Testis (tissue), 3 donors: ENCODE results near the gene HPS6. TPM values are rescaled to one million over a fixed set of nuclear protein-coding genes. Genes with fewer than 3 reads are reported as not detected.
"Not testable (repeated sequence)": the region's sequence is repeated elsewhere in the genome, so short reads cannot be mapped to it uniquely, and the experiment has no call there.

Source experiments
- DNase-seq: peaks from one replicate; pipeline ENCODE4 v3.0.0-alpha.2; 2019
- H3K27ac ChIP-seq, 2 donors: fragments of 200-600 bp; sonication (generic); one replicate each; pipeline ENCODE4 v1.5.1; 2019
- H3K27me3 ChIP-seq: fragments of 200-600 bp; sonication (generic); one replicate; pipeline ENCODE4 v1.5.1; 2019
- H3K36me3 ChIP-seq: fragments of 200-600 bp; sonication (generic); one replicate; pipeline ENCODE4 v1.5.1; 2017; ENCODE audit warnings: low read depth; ENCODE audit errors: missing control alignments
- H3K4me1 ChIP-seq: fragments of 200-600 bp; sonication (generic); one replicate; pipeline ENCODE4 v1.5.1; 2019
- H3K4me3 ChIP-seq, 2 donors: fragments of 200-600 bp; sonication (generic); one replicate each; pipeline ENCODE4 v1.5.1; 2017 to 2019
- H3K9me3 ChIP-seq: fragments of 200-600 bp; sonication (generic); one replicate; pipeline ENCODE4 v1.5.1; 2017
- POLR2A ChIP-seq: fragments of 450-650 bp; IDR thresholded peaks from one replicate; pipeline ENCODE4 v1.6.1; 2017; ENCODE audit warnings: antibody characterized with exemption, mild to moderate bottlenecking, moderate library complexity
- WGBS, 2 donors: methylation state at CpG; one replicate each; pipeline ENCODE4 v1.1.5; 2018; 5-methylcytosine and 5-hydroxymethylcytosine counted together
- intact Hi-C: fragments of 100-400 bp; cut with DNase I; formaldehyde crosslinking; loops from one replicate; pipeline ENCODE4 v1.15.1; 2023; ENCODE audit warnings: low total_unique reads
- polyA plus RNA-seq: library from polyadenylated mRNA; stranded (reverse); fragments of 350-450 nt; fragmentation: Illumina TruSeq; extraction: RNeasy Lipid Tissue Mini Kit (QIAGEN cat#74804); gene quantifications from one replicate; pipeline ENCODE4 v1.2.3, GENCODE V29; 2014; ENCODE audit warnings: low read depth, low replicate concordance; ENCODE audit not compliant: insufficient read depth
- total RNA-seq, 2 donors: library from RNA; depleted of rRNA; stranded (reverse); fragments of >200 nt; gene quantifications; one replicate each; pipeline ENCODE4 v1.2.3, GENCODE V29; 2016
- TF ChIP-seq, protein P1 (sequence below), 3 experiments: fragments of 450-650 bp in 2 of 3; fragments of 200-600 bp in 1 of 3; sonication (generic) in 1 of 3; IDR thresholded peaks; one replicate each; pipeline ENCODE4 v1.5.1; 2016 to 2019; ENCODE audit warnings: antibody characterized with exemption in 3 of 3, mild to moderate bottlenecking in 2 of 3, moderate library complexity in 1 of 3

HPS6 gene
- total and polyA plus RNA-seq, 3 donors from 2014 or later, result 9.7 to 23.2 (median 19.6) TPM

DNA sequence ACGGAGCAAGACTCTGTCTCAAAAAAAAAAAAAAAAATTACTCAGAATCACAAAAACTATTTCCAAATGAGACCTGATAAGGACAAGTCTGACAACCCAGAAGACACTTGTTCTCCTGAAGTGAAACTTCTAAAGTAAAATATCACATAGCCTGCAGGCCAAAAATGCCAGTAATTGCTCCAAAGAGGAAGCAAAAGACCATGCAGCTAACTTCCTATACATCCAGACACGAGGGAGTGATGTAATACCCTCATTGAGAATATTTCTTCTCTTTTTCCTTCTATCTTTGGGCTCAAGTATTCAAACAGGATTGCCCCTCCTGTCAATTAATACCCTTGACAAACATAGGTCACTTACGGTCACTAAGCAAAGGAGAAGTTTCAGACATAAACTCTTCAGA is 40.4 kb upstream of the HPS6 start:
- H3K4me3 ChIP-seq, result no peak overlapping the region
- intact Hi-C loops, result no loop called here
- TF ChIP-seq, protein P1, sequence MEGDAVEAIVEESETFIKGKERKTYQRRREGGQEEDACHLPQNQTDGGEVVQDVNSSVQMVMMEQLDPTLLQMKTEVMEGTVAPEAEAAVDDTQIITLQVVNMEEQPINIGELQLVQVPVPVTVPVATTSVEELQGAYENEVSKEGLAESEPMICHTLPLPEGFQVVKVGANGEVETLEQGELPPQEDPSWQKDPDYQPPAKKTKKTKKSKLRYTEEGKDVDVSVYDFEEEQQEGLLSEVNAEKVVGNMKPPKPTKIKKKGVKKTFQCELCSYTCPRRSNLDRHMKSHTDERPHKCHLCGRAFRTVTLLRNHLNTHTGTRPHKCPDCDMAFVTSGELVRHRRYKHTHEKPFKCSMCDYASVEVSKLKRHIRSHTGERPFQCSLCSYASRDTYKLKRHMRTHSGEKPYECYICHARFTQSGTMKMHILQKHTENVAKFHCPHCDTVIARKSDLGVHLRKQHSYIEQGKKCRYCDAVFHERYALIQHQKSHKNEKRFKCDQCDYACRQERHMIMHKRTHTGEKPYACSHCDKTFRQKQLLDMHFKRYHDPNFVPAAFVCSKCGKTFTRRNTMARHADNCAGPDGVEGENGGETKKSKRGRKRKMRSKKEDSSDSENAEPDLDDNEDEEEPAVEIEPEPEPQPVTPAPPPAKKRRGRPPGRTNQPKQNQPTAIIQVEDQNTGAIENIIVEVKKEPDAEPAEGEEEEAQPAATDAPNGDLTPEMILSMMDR (IDR thresholded peaks at IDR 0.05), result no peak
- TF ChIP-seq POLR2A, result no peak
- WGBS, 2 donors, result 80 to 83% methylated on average over 3 of the region's 3 CpGs
- no peaks in the 10 kb centered on the region for H3K4me1 ChIP-seq
- no peak for DNase-seq
- H3K27me3 ChIP-seq, result no peaks in the 10 kb centered on the region
- no peak overlapping the region for H3K27ac ChIP-seq
- no peaks in the 10 kb centered on the region for H3K9me3 ChIP-seq
- no peaks in the 10 kb centered on the region for H3K36me3 ChIP-seq

DNA sequence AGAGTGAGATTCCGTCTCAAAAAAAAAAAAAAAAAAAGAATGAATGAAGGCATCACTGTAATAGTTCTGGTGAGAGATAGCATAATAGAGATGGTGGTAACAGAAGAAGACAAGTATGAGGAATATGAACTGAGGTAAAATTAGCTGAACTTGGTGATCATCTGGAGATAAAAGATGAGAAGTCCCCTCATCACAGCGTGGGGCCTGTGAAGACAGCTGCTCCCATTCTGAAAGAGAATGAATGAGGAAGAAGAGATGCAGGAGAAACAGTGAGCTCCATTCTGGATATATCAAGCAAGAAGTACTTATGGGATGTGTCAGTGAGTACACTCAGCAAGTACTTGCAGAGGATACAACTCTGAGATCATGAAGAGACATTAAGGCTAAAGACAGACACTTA is 37.9 kb upstream of the HPS6 start:
- 95 to 97% methylated on average over 2 of the region's 2 CpGs for WGBS, 2 donors
- H3K4me3 ChIP-seq, result no peak overlapping the region
- H3K36me3 ChIP-seq, result no peaks in the 10 kb centered on the region
- intact Hi-C loops, result no loop called here
- no peak for TF ChIP-seq POLR2A
- TF ChIP-seq, protein P1 (IDR thresholded peaks at IDR 0.05), result no peak
- no peak for DNase-seq
- no peaks in the 10 kb centered on the region for H3K9me3 ChIP-seq
- H3K27me3 ChIP-seq, result no peaks in the 10 kb centered on the region
- H3K4me1 ChIP-seq, result no peaks in the 10 kb centered on the region
- no peak overlapping the region for H3K27ac ChIP-seq

DNA sequence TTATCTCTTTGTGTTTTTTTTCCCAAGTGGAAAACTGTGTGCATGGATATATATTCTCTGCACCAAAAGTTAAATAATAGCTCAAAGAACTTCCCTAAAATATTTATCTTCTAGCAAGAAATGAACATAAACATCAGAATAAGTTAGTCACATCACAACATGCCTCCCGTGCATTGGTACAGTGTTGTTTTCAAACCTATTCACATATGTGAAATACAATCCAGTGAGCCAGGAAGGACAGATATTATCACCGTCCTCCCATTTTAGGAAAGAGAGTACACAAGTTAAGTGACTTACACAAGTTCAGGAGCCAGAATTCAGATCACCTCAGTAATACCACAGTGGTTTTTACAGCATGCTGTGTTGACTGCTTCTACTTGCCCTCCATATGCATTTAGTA is 31.4 kb upstream of the HPS6 start:
- Histone ChIP-seq H3K4me1 (no peaks in the 10 kb centered on the region), H3K27me3 (no peaks in the 10 kb centered on the region), H3K27ac (no peak overlapping the region), H3K36me3 (no peaks in the 10 kb centered on the region), H3K4me3 (no peak overlapping the region), H3K9me3 (no peaks in the 10 kb centered on the region)
- no peak for TF ChIP-seq POLR2A
- TF ChIP-seq, protein P1 (IDR thresholded peaks at IDR 0.05), result no peak
- intact Hi-C loops, result no loop called here
- 90 to 93% methylated on average over 2 of the region's 2 CpGs for WGBS, 2 donors
- DNase-seq, result no peak

DNA sequence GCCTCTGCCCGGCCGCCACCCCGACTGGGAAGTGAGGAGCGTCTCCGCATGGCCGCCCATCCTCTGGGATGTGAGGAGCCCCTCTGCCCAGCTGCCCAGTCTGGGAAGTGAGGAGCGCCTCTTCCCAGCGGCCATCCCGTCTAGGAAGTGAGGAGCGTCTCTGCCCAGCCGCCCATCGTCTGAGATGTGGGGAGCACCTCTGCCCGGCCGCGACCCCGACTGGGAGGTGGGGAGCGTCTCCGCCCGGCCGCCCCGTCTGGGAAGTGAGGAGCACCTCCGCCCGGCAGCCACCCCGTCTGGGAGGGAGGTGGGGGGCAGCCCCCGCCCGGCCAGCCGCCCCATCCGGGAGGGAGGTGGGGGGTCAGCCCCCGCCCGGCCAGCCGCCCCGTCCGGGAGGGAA is 29.3 kb upstream of the HPS6 start:
- DNase-seq, intact Hi-C loops, H3K36me3 ChIP-seq, H3K4me3 ChIP-seq, H3K27ac ChIP-seq, H3K4me1 ChIP-seq, H3K9me3 ChIP-seq, H3K27me3 ChIP-seq: not testable (repeated sequence)
- WGBS, 2 donors, result 95 to 100% methylated on average over 1 to 24 of the region's 33 CpGs

DNA sequence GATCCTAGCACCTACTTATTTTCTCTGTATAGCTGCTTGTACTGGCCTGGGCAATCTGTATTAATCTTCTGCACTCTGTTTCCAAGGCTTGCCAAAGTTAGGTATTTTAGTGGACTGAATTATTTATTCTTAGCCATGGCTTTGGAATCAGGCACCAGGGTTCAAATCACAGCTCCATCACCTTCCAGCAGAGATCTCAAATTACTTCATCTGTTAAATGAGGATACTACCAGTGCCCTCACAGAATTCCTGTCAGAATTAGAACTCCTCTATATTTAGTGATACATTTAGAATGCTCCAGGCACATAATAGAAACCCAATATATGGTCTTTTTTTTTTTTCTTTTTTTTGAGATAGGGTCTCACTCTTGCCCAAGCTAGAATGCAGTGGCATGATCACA is 26.7 kb upstream of the HPS6 start:
- no peak overlapping the region for H3K4me3 ChIP-seq
- no peaks in the 10 kb centered on the region for H3K36me3 ChIP-seq
- no peaks in the 10 kb centered on the region for H3K27me3 ChIP-seq
- DNase-seq, result no peak
- intact Hi-C loops, result no loop called here
- no peak overlapping the region for H3K27ac ChIP-seq
- H3K9me3 ChIP-seq, result no peaks in the 10 kb centered on the region
- H3K4me1 ChIP-seq, result no peaks in the 10 kb centered on the region
- TF ChIP-seq, protein P1 (IDR thresholded peaks at IDR 0.05), result no peak
- TF ChIP-seq POLR2A, result no peak
